C4-2B (cell line): ENCODE results near the gene PEX14.

ENCODE experiments used
- CTCF ChIP-seq: fragments of 450-650 bp; conservative IDR thresholded peaks from 2 replicates; pipeline ENCODE4 v1.5.1; 2017; ENCODE audit warnings: mild to moderate bottlenecking
- ZFX ChIP-seq: fragments of 450-650 bp; IDR thresholded peaks from 2 replicates; pipeline ENCODE4 v1.6.1; 2017

DNA sequence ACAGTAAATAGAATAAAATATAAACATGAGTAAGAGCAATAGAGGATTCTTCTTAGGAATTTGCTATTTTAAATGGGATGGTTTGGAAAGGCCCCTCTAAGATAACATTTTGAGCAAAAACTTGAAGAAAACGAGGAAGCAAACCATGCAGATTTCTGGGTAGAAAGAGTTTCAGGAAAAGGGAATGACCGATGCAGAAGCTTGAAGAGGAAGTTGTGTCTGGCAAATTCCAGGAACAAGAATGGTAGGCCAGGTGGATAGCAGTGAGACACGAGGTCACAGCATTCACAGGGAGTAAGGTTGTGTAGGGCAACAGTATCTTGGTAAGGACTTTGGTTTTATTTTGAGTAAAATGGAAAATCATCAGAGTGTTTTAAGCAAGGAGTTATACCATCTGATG, 108.9 kb downstream of the PEX14 start:
- no peak for TF ChIP-seq CTCF
- TF ChIP-seq ZFX = no peak
